ENCODE results near the gene NUDT5. TPM values are rescaled to one million over a fixed set of nuclear protein-coding genes. Genes with fewer than 3 reads are reported as not detected.

NUDT5 gene
- total RNA-seq, 2 donors from 2014 or later: 102 to 126 TPM

DNA sequence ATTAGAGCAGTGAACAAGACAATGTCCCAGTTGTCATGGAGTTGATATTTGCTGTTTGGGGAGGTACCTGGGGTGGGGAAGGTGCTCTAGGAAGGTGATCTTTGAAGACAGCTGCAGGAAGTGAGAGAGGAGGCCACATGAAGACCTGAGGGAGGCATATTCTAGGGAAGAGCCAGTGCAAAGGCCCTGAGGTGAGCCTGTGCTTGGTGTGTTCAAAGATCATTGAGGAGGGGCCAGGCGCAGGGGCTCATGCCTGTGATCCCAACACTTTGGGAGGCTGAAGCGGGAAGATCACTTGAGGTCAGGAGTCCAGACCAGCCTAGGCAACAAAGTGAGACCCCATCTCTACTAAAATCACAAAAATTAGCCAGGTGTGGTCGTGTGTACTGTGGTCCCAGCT lies 51.2 kb downstream of the NUDT5 start:
- Mint-ChIP-seq H3K9me3 (no peaks in the 10 kb centered on the region), H3K27ac (peak overlapping the region in 1 of 2 donors; percentile 70), H3K36me3 (peaks cover 12 to 32% of the 10 kb centered on the region in 2 donors)
- ATAC-seq: no peak
- no peak for DNase-seq (ENCODE audit: low spot score in 2 of 2)

GRCh38 chr10:12140038-12140437 lies 55.7 kb downstream of the NUDT5 start:
- H3K9me3 Mint-ChIP-seq: no peaks in the 10 kb centered on the region
- no peak for DNase-seq (ENCODE audit: low spot score in 2 of 2)
- no peak overlapping the region for H3K27ac Mint-ChIP-seq
- ATAC-seq: no peak
- H3K36me3 Mint-ChIP-seq: peaks cover 12 to 26% of the 10 kb centered on the region in 2 donors

DNA sequence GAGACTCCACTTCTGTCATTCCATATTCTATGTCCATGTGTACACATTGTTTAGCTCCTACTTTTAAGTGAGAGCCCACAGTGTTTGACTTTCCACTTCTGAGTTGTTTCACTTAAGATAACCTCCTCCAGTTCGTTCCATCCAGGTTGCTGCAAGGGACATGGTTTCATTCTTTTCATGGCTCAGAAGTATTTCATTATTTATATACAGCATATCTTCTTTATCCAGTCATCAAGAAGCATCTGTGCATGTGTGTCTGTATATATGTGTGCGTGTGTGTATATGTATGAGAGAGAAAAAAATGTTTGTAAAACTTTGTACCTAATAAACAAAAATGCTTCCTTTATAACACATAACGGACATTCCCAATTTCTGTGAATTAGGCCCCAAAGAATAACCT lies 60.1 kb downstream of the NUDT5 start:
- peak overlapping the region in 1 of 2 donors; percentile 40 for H3K27ac Mint-ChIP-seq

GRCh38 chr10:12130237-12130872 lies 65.3 kb downstream of the NUDT5 start:
- no peak for DNase-seq (ENCODE audit: low spot score in 2 of 2)
- Mint-ChIP-seq H3K27ac (peak overlapping the region; percentile 23 to 84), H3K36me3 (peaks cover 6 to 41% of the 10 kb centered on the region in 2 donors), H3K9me3 (peaks cover 0 to 8% of the 10 kb centered on the region in 2 donors)
- peak; percentile 11 to 17 for ATAC-seq

More for the DNA sequence above, 60.1 kb downstream of the NUDT5 start:
- ATAC-seq: no peak
- DNase-seq (ENCODE audit: low spot score in 2 of 2): no peak
- H3K36me3 Mint-ChIP-seq: peaks cover 0 to 24% of the 10 kb centered on the region in 2 donors
- H3K9me3 Mint-ChIP-seq: no peaks in the 10 kb centered on the region

- Mint-ChIP-seq H3K36me3 (peaks cover 6 to 49% of the 10 kb centered on the region in 2 donors), H3K9me3 (peaks cover 0 to 8% of the 10 kb centered on the region in 2 donors), H3K27ac (peak within 1 kb of the TSS; percentile 84 to 97)
- peak; percentile 98 to 100 for DNase-seq (ENCODE audit: low spot score in 2 of 2)
- ATAC-seq: peak; percentile 91 to 96
These were observed 66.2 kb downstream of the NUDT5 start, which contains the start of gene SEC61A2 for GRCh38 chr10:12129222-12130111. Gene SEC61A2 (plus strand): TSS chr10:12129677. CDS start chr10:12129788, 111 bp downstream.

DNA sequence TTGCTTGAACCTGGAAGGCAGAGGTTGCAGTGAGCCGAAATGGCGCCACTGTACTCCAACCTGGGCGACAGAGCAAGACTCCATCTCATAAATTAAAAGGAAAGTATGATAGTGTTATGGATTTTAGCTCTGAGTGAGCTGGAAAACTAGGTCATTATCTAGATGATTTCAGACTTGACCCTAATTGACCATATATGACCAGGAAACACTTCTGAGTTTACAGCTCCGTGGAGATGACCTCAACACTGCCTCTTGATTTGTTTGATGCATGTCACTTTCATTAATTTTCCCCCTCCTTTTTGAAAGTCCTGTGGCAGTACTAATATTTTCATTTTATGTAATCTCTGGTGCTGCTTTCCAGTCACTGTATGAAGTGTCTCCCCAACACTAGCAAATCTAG lies 74.0 kb downstream of the NUDT5 start:
- peak overlapping the region; percentile 96 to 99 for H3K27ac Mint-ChIP-seq
- H3K9me3 Mint-ChIP-seq: no peaks in the 10 kb centered on the region
- H3K36me3 Mint-ChIP-seq: peaks cover 8 to 71% of the 10 kb centered on the region in 2 donors
- no peak for ATAC-seq
- no peak for DNase-seq (ENCODE audit: low spot score in 2 of 2)

Other genes starting within 250 kb of the NUDT5 start
- gene UPF2, start 153.1 kb downstream of the NUDT5 start, total RNA-seq: 10 to 100 TPM; 40.1 to 42.8 TPM
- 10 to 100 TPM; 19.8 to 27.0 TPM for gene DHTKD1, start 126.9 kb downstream of the NUDT5 start, total RNA-seq
- gene SEC61A2, start 66.2 kb downstream of the NUDT5 start, total RNA-seq: 10 to 100 TPM; 25.4 to 28.8 TPM
- gene CDC123, start 297 bp upstream of the NUDT5 start, total RNA-seq: 100 to 1,000 TPM; 116 to 127 TPM
- 10 to 100 TPM in 1 of 2 donors, 1 to 10 TPM in 1; 1.1 to 13.0 TPM for gene CAMK1D, start 153.7 kb upstream of the NUDT5 start, total RNA-seq